ENCODE results near the gene MRE11.

Gene MRE11

DNA sequence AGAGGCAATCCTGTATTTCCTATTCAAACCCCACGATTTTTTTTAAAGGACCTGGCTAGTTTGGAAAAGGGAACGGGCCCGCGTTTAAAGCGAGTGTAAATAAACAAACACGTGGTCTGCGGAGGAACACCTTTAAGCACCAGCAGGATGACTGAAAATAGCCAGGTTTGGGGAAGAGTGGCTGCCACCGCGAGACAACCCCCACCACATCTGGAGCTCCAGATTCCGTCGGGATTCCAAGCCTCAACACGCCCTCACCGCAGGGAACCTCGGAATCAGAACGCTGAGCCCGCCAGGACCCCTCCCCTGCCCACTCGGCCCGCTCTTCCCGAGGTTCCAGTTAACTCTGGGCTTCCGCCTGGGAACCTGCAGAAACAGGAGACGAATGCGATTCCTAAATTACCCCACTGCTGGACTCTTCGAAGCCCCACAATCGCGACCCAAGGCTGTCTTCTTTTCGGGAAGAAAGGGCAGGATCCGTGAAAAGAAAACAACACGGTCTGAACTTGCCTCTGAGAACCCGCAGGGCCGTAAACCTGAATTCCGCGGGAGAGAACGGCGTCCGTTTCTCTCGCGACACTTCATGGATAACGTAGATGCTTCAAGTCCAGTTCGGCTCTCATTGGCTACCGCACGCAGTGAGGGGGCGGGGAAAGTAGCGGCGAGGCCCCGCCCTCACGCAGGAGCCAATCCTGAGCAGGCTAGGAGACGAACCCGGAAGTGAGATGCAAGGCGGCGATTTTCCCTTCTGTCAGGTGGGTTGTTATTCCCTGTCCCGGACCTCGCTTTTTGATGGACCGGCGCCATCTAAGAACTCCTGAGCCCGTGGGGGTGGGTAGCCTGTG lies at the start of gene MRE11, which contains the start of gene ANKRD49:
TSS of gene MRE11 (minus strand) at position 564 of the 845 bp plus-strand sequence. CDS start 1,043 bp downstream, outside the sequence.
TSS of gene ANKRD49 (plus strand) at position 704 of the 845 bp plus-strand sequence. CDS start 2,710 bp downstream, outside the sequence.
- TF ChIP-seq, protein P1, sequence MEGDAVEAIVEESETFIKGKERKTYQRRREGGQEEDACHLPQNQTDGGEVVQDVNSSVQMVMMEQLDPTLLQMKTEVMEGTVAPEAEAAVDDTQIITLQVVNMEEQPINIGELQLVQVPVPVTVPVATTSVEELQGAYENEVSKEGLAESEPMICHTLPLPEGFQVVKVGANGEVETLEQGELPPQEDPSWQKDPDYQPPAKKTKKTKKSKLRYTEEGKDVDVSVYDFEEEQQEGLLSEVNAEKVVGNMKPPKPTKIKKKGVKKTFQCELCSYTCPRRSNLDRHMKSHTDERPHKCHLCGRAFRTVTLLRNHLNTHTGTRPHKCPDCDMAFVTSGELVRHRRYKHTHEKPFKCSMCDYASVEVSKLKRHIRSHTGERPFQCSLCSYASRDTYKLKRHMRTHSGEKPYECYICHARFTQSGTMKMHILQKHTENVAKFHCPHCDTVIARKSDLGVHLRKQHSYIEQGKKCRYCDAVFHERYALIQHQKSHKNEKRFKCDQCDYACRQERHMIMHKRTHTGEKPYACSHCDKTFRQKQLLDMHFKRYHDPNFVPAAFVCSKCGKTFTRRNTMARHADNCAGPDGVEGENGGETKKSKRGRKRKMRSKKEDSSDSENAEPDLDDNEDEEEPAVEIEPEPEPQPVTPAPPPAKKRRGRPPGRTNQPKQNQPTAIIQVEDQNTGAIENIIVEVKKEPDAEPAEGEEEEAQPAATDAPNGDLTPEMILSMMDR (IDR thresholded peaks at IDR 0.05; ENCODE audit: low read depth, low read length), result no peak
- Histone ChIP-seq H3K27me3 (ENCODE audit: insufficient read depth, low read depth, severe bottlenecking) (no peaks in the 10 kb centered on the region), H3K9me3 (ENCODE audit: severe bottlenecking) (no peaks in the 10 kb centered on the region), H3K4me3 (ENCODE audit: low read depth, low read length) (peak within 1 kb of the TSS; percentile 98), H3K27ac (peak within 1 kb of the TSS; percentile 89), H3K36me3 (peaks cover 38% of the 10 kb centered on the region)
- DNase-seq, result peak; percentile 97

DNA sequence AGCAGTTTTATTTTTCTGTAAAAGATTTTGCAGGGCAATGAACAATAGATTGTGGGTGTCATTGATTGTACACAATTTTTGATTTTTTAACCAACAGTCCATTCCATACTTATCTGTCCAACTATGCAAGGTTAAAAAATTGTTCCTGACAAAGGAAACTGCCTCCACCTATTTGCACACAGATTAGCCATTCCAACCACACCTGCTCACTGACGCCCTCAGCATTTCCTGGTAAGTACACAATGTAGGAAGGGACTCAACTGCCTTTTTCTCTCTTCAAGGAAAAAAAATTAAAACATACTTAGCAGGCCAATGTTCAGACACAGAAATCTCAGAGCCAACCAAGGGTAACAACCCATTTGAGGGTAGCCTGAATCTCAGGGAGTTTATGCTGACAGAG lies 45.8 kb upstream of the MRE11 start:
- Histone ChIP-seq H3K4me3 (ENCODE audit: low read depth, low read length) (no peak overlapping the region), H3K9me3 (ENCODE audit: severe bottlenecking) (no peaks in the 10 kb centered on the region), H3K36me3 (no peaks in the 10 kb centered on the region), H3K27ac (no peak overlapping the region), H3K27me3 (ENCODE audit: insufficient read depth, low read depth, severe bottlenecking) (no peaks in the 10 kb centered on the region)
- no peak for DNase-seq
- TF ChIP-seq, protein P1 (IDR thresholded peaks at IDR 0.05; ENCODE audit: low read depth, low read length), result no peak

DNA sequence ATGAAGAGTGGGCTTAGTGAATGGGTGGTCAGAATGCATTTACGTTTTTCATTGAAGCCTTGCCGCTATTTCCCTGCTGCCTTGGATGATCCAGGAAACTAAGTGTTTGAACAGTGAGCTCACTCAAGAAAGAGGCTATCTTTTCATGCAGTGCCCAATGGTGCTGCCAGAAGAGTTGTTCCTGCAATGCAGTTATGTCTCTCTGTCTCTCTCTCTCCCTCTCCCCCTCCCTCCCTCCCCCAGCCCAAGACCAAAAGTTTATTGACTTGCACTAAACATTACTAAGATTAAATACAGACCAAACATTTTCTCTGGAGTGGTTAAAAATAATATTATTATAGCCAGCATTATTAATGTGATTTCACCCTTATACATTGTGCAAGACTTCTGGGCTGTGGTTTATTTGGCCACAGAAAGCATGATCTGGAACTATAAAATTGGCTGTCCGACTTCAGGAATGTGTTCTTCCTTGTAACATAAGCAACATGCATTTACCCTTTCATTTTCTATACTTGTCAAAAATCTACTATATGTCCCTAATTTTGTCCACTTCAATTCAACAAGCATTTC lies 43.5 kb upstream of the MRE11 start:
- TF ChIP-seq, protein P1 (IDR thresholded peaks at IDR 0.05; ENCODE audit: low read depth, low read length), result no peak
- Histone ChIP-seq H3K27ac (no peak overlapping the region), H3K9me3 (ENCODE audit: severe bottlenecking) (no peaks in the 10 kb centered on the region), H3K4me3 (ENCODE audit: low read depth, low read length) (no peak overlapping the region), H3K36me3 (no peaks in the 10 kb centered on the region), H3K27me3 (ENCODE audit: insufficient read depth, low read depth, severe bottlenecking) (no peaks in the 10 kb centered on the region)
- DNase-seq, result no peak

DNA sequence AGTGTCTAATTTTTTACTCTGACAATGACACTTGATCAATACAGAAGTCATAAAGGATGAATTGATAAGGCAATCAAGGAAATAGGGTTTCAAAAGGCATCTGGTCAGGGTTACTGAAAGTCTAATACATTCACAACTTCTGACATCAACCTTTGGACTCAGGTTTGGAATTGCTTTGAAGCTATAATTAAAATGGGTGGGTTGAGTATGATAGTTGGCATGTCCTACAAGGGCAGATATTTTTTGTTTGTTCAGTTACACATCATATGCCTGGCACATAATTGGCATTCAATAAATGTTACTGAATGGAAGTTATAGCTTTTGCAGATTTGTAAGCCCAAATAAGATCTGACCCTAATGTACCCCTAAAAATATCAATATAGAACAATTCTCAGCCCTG lies 42.7 kb upstream of the MRE11 start:
- Histone ChIP-seq H3K4me3 (ENCODE audit: low read depth, low read length) (no peak overlapping the region), H3K9me3 (ENCODE audit: severe bottlenecking) (no peaks in the 10 kb centered on the region), H3K27me3 (ENCODE audit: insufficient read depth, low read depth, severe bottlenecking) (no peaks in the 10 kb centered on the region), H3K27ac (no peak overlapping the region), H3K36me3 (no peaks in the 10 kb centered on the region)
- DNase-seq, result no peak
- TF ChIP-seq, protein P1 (IDR thresholded peaks at IDR 0.05; ENCODE audit: low read depth, low read length), result no peak

DNA sequence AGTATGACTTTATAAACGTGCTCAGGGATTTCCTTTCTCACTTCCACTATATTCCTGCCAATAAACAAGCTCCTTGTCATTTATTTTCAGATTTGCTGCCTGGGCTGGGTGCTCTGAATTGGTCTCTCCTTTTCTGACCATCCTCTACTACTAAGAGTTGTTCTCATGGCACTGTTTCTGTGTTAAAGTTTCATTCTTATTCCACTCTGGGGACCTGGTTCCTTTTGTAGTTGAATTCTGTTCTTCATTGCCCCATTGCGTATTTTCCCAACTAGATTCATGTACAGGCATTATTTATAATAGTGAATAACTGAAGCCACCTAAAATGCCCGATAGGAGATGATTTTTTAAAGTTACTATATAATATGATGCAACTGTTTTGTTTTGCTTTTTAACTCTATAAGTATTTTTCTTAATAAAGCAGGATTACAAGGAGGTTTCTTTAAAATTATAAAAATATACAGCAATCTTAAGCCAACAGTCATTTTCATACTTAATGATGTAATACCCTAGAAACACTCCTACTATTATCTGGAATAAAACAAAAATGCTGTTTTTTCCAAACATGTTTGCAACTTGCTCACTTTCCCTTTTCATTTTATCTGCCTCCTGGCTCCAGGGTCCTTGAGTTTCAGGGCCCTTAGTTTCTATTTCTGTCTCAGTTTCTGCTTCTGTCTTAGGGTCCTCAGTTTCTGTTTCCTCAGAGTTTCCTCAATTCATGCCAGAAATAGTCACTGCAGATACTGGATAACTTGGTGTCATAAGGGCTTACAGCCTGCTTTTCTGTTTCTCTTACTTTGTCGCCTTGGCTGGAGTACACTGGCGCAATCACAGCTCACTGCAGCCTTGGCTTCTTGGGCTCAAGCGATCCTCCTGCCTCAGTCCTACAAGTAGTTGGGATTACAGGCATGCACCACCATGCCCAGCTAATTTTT lies 40.3 kb upstream of the MRE11 start:
- Histone ChIP-seq H3K27me3 (ENCODE audit: insufficient read depth, low read depth, severe bottlenecking) (no peaks in the 10 kb centered on the region), H3K27ac (no peak overlapping the region), H3K36me3 (no peaks in the 10 kb centered on the region), H3K4me3 (ENCODE audit: low read depth, low read length) (no peak overlapping the region), H3K9me3 (ENCODE audit: severe bottlenecking) (no peaks in the 10 kb centered on the region)
- DNase-seq, result no peak
- TF ChIP-seq, protein P1 (IDR thresholded peaks at IDR 0.05; ENCODE audit: low read depth, low read length), result no peak
